HepG2 (cell line): Measurements from ENCODE around the gene NUB1. TPM values are rescaled to one million over a fixed set of nuclear protein-coding genes. Genes with fewer than 3 reads are reported as not detected.

Experiments
- ATAC-seq: fragments of 200-7000 bp; cut with Tn5 transposase; 3 replicates; pipeline ENCODE4 v1.9.1; 2020; ENCODE audit warnings: mild to moderate bottlenecking, moderate library complexity
- BruUV-seq: library from RNA; stranded (reverse); fragments of 400-500 nt; replicated peaks from 2 replicates; lab custom pipeline; 2021; lab: Mats Ljungman, UMichigan
- CTCF ChIA-PET: fragments of 300-600 bp; formaldehyde crosslinking; extraction: SDS; loops from one replicate; lab custom pipeline; 2021; ENCODE audit warnings: low total read pairs, inconsistent platforms, low intra/inter-chr PET ratio; lab: Yijun Ruan, JAX
- POLR2A ChIA-PET: fragments of 350-600 bp; sonication (Branson Sonifier 250); formaldehyde crosslinking; loops from one replicate; lab custom pipeline; 2020; ENCODE audit warnings: antibody characterized with exemption, inconsistent platforms; lab: Yijun Ruan, JAX
- DNase-seq: peaks from one replicate; pipeline ENCODE4 v3.0.0-alpha.2; 2015; ENCODE audit warnings: low spot score
- FAIRE-seq: peaks from 3 replicates; lab custom pipeline; 2011; peaks lifted over from hg19 to GRCh38; lab: Jason Lieb, UNC
- H2AFZ ChIP-seq: one replicate; pipeline ENCODE4 v1.6.1; 2011; ENCODE audit warnings: low read length, inconsistent platforms
- H3K27ac ChIP-seq: fragments of 300-600 bp; 3 replicates; pipeline ENCODE4 v1.8.0; 2011; ENCODE audit warnings: mixed run types, mild to moderate bottlenecking, mixed read lengths, low read length, inconsistent platforms; ENCODE audit not compliant: insufficient read depth; ENCODE audit errors: extremely low read length
- H3K27me3 ChIP-seq, 2 experiments: fragments of 200-600 bp in 1 of 2; 2 replicates in 1 of 2; 3 replicates in 1 of 2; pipeline versions ENCODE4 v1.6.0 to v1.8.0; 2011; ENCODE audit warnings: low read length in 2 of 2, mild to moderate bottlenecking in 2 of 2, moderate library complexity in 2 of 2, inconsistent platforms in 1 of 2; ENCODE audit not compliant: insufficient read depth in 2 of 2, control insufficient read depth in 1 of 2
- H3K36me3 ChIP-seq, 2 experiments: fragments of 200-600 bp in 1 of 2; replicated peaks in 1 of 2; 2 replicates in 1 of 2; 3 replicates in 1 of 2; pipeline versions ENCODE4 v1.5.1 to v1.8.0; 2011; ENCODE audit warnings: low read length in 2 of 2, inconsistent platforms in 1 of 2; ENCODE audit not compliant: insufficient read depth in 2 of 2, control insufficient read depth in 1 of 2
- H3K4me1 ChIP-seq: 2 replicates; pipeline ENCODE4 v1.5.1; 2012; ENCODE audit warnings: low read length, inconsistent platforms; ENCODE audit not compliant: insufficient read depth
- H3K4me2 ChIP-seq: 2 replicates; pipeline ENCODE4 v1.6.0; 2011; ENCODE audit warnings: low read depth, low read length, inconsistent platforms
- H3K4me3 ChIP-seq, 3 experiments: fragments of 200-600 bp in 1 of 3; sonication (generic), shearing (Covaris generic) in 1 of 3; replicated peaks in 1 of 3; 2 replicates each; pipeline ENCODE4 v1.5.1; 2011 to 2016; ENCODE audit warnings: low read length in 3 of 3, inconsistent platforms in 2 of 3, low read depth in 2 of 3, mild to moderate bottlenecking in 2 of 3, control low read depth in 1 of 3, mixed read lengths in 1 of 3; ENCODE audit not compliant: insufficient read depth in 1 of 3
- H3K79me2 ChIP-seq: one replicate; pipeline ENCODE4 v1.6.1; 2011; ENCODE audit warnings: low read length, inconsistent platforms; ENCODE audit not compliant: insufficient read depth
- H3K9ac ChIP-seq: 2 replicates; pipeline ENCODE4 v1.6.0; 2011; ENCODE audit warnings: mild to moderate bottlenecking, low read depth, low read length, inconsistent platforms; ENCODE audit not compliant: insufficient read depth
- H3K9me3 ChIP-seq: 2 replicates; pipeline ENCODE4 v1.5.1; 2012; ENCODE audit warnings: mild to moderate bottlenecking, low read length
- H4K20me1 ChIP-seq: 2 replicates; pipeline ENCODE4 v1.6.0; 2011; ENCODE audit warnings: inconsistent platforms, mild to moderate bottlenecking, low read length, moderate library complexity; ENCODE audit not compliant: insufficient read depth
- CREB1 ChIP-seq, 2 experiments: fragments of 450-650 bp in 1 of 2; IDR thresholded peaks; 2 replicates each; pipeline ENCODE4 v1.6.1; 2016 to 2017; ENCODE audit warnings: control low read depth in 1 of 2, mild to moderate bottlenecking in 1 of 2, missing compliant biosample characterization in 1 of 2, missing genetic modification characterization in 1 of 2
- HOXA7 ChIP-seq: sonication (generic); formaldehyde crosslinking; IDR thresholded peaks from 2 replicates; pipeline ENCODE4 v1.8.1; 2022; ENCODE audit warnings: mild to moderate bottlenecking, missing genetic modification reagents, moderate library complexity
- RFX1 ChIP-seq: fragments of 450-650 bp; IDR thresholded peaks from 2 replicates; pipeline ENCODE4 v1.6.1; 2017
- SMYD3 ChIP-seq: sonication (generic); formaldehyde crosslinking; IDR thresholded peaks from 2 replicates; pipeline ENCODE4 v1.8.1; 2023; ENCODE audit warnings: mild to moderate bottlenecking, missing genetic modification reagents
- TBX2 ChIP-seq: sonication (generic); formaldehyde crosslinking; IDR thresholded peaks from 2 replicates; pipeline ENCODE4 v1.5.0; 2020; ENCODE audit warnings: missing genetic modification reagents, mild to moderate bottlenecking, borderline replicate concordance
- TOPORS ChIP-seq: sonication (generic); formaldehyde crosslinking; IDR thresholded peaks from 2 replicates; pipeline ENCODE4 v1.8.0; 2023; ENCODE audit warnings: mild to moderate bottlenecking, missing genetic modification reagents
- ZNF121 ChIP-seq: sonication (generic); formaldehyde crosslinking; IDR thresholded peaks from 2 replicates; pipeline ENCODE4 v1.5.0; 2020; ENCODE audit warnings: mild to moderate bottlenecking, missing genetic modification reagents
- ZNF230 ChIP-seq: sonication (generic); formaldehyde crosslinking; IDR thresholded peaks from 2 replicates; pipeline ENCODE4 v1.4.0; 2020; ENCODE audit warnings: mild to moderate bottlenecking, missing genetic modification reagents
- ZNF354B ChIP-seq: sonication (generic); formaldehyde crosslinking; IDR thresholded peaks from 2 replicates; pipeline ENCODE4 v1.8.0; 2022; ENCODE audit warnings: mild to moderate bottlenecking, missing genetic modification reagents
- WGBS: methylation state at CpG from one replicate; pipeline ENCODE4 v1.1.6; 2017; ENCODE audit warnings: low lambda C conversion rate; 5-methylcytosine and 5-hydroxymethylcytosine counted together
- in situ Hi-C: cut with HindIII; loops from 2 replicates; pipeline ENCODE4 v1.10.0; 2017; ENCODE audit warnings: low pct_unique_long_range_greater_than_20kb; ENCODE audit not compliant: extremely low pct_ligation_motif_present
- intact Hi-C: fragments of 100-400 bp; cut with micrococcal nuclease; formaldehyde crosslinking; loops from one replicate; pipeline ENCODE4 v1.10.0; 2022; ENCODE audit not compliant: unreplicated experiment
- polyA plus RNA-seq, 8 experiments: library from polyadenylated mRNA; depleted of rRNA in 3 of 8; stranded (reverse) in 7 of 8; unstranded in 1 of 8; fragments of >200 nt; fragmentation: Illumina TruSeq in 4 of 8; extraction: Trizol in 4 of 8; gene quantifications; 2 replicates each; pipeline versions ENCODE4 v1.2.1 to v1.2.3, GENCODE V29; 2011 to 2016; ENCODE audit warnings: low read depth in 4 of 8, missing spikeins in 1 of 8, mixed read lengths in 1 of 8; ENCODE audit not compliant: insufficient read depth in 1 of 8
- total RNA-seq, 5 experiments: library from RNA; depleted of rRNA; stranded (reverse); fragments of >200 nt; fragmentation: Illumina TruSeq; extraction: Trizol; gene quantifications; 2 replicates each; pipeline ENCODE4 v1.2.3, GENCODE V29; 2016; ENCODE audit warnings: low read depth in 1 of 5
- TF ChIP-seq, protein P1 (sequence below): IDR thresholded peaks from 2 replicates; pipeline ENCODE4 v1.6.1; 2016; ENCODE audit warnings: missing compliant biosample characterization, missing genetic modification reagents, borderline replicate concordance

Gene NUB1
- total and polyA plus RNA-seq, 2 of the 13 experiments (the other 11 are each of a cell fraction or from before 2014, with no cell fraction given): 27.1 to 37.0 TPM

GRCh38 chr7:151381098-151381347, 39.4 kb downstream of the NUB1 start:
- no TSS peak for BruUV-seq
- WGBS: 82% methylated on average over 7 of the region's 7 CpGs
- H3K4me2 ChIP-seq: no peak overlapping the region
- CTCF ChIA-PET: no interaction called here
- FAIRE-seq: no peak
- POLR2A ChIA-PET: no interaction called here
- H3K79me2 ChIP-seq: no peaks in the 10 kb centered on the region
- H3K36me3 ChIP-seq: peaks cover 0 to 20% of the 10 kb centered on the region in 2 experiments; a peak in 1 of 5 replicates
- H4K20me1 ChIP-seq: no peaks in the 10 kb centered on the region; the same call in 1 of the 2 replicates
- H3K27me3 ChIP-seq: peaks cover 9 to 43% of the 10 kb centered on the region in 2 experiments
- H3K9me3 ChIP-seq: no peaks in the 10 kb centered on the region
- H3K4me3 ChIP-seq: no peak overlapping the region
- no peak for TF ChIP-seq ZNF354B
- TF ChIP-seq, protein P1, sequence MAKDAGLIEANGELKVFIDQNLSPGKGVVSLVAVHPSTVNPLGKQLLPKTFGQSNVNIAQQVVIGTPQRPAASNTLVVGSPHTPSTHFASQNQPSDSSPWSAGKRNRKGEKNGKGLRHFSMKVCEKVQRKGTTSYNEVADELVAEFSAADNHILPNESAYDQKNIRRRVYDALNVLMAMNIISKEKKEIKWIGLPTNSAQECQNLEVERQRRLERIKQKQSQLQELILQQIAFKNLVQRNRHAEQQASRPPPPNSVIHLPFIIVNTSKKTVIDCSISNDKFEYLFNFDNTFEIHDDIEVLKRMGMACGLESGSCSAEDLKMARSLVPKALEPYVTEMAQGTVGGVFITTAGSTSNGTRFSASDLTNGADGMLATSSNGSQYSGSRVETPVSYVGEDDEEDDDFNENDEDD (CRISPR knock-in tag): no peak
- TF ChIP-seq ZNF230 (CRISPR knock-in tag): no peak
- TF ChIP-seq TOPORS: no peak
- no peak overlapping the region for H3K9ac ChIP-seq
- no peak for DNase-seq
- intact Hi-C loops (no loop called here), in situ Hi-C loops (no loop called here)
- ATAC-seq: no peak
- no peak overlapping the region for H3K27ac ChIP-seq
- no peak overlapping the region for H2AFZ ChIP-seq
- H3K4me1 ChIP-seq: no peaks in the 10 kb centered on the region

GRCh38 chr7:151381348-151382078, 39.9 kb downstream of the NUB1 start:
- TF ChIP-seq ZNF121 (CRISPR knock-in tag): no peak
- TF ChIP-seq CREB1 (IDR thresholded peaks at IDR 0.05): peak; percentile 4; the same call in 1 of the 2 replicates
- TF ChIP-seq CREB1 (CRISPR knock-in tag; IDR thresholded peaks at IDR 0.05): no peak
- TF ChIP-seq HOXA7 (CRISPR knock-in tag): no peak
- TF ChIP-seq TBX2: no peak
- TF ChIP-seq SMYD3: no peak
- no peak for TF ChIP-seq RFX1
- H3K4me3 ChIP-seq: no peak overlapping the region
- H4K20me1 ChIP-seq: no peaks in the 10 kb centered on the region; the same call in 1 of the 2 replicates
- H3K4me2 ChIP-seq: no peak overlapping the region
- no peak; the same call in 2 of the 3 replicates for ATAC-seq
- no peak for DNase-seq
- no peaks in the 10 kb centered on the region for H3K4me1 ChIP-seq
- no peak overlapping the region for H3K27ac ChIP-seq
- intact Hi-C loops (no loop called here), in situ Hi-C loops (no loop called here)
- BruUV-seq: no TSS peak
- 42% methylated on average over 45 of the region's 83 CpGs for WGBS
- H3K9me3 ChIP-seq: no peaks in the 10 kb centered on the region
- no peak for FAIRE-seq
- no peak overlapping the region for H3K9ac ChIP-seq
- H3K79me2 ChIP-seq: no peaks in the 10 kb centered on the region
- H3K36me3 ChIP-seq: 0 out of 5 replicates have a peak, but pooled peaks cover 0 to 16% of the 10 kb centered on the region in 2 experiments
- CTCF ChIA-PET: no interaction called here
- peaks cover 9 to 48% of the 10 kb centered on the region in 2 experiments for H3K27me3 ChIP-seq
- no peak overlapping the region for H2AFZ ChIP-seq
- POLR2A ChIA-PET: no interaction called here
